ENCODE results near the gene SPEG. TPM values are rescaled to one million over a fixed set of nuclear protein-coding genes. Genes with fewer than 3 reads are reported as not detected.

SPEG gene
- total RNA-seq, 1 experiment from 2014 or later: 56.6 TPM

DNA sequence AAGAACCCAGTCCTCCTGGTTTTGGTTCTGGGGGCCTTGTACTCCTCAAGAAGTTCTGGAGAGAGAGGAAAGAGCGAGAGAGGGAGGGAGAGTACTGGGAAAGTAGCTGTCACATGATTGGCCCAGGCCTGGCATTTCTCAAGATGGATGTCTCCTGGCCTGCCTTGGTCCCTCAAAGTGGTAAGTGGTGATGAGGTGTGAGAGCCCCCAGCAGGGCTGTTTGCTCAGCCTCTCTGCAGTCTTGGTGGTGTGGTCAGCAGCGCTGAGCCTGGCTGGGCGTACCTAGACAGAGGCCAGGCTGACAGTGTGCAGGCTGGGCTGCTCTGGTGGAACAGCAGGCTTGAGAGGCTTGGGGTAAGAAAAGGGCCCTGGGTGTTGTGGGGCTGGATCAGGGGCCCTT is 2.5 kb downstream of the SPEG start (continued):
- TF ChIP-seq ZNF274 (IDR thresholded peaks at IDR 0.05; ENCODE audit: low read depth, low read length): no peak
- TF ChIP-seq CEBPB (IDR thresholded peaks at IDR 0.05; ENCODE audit: low read depth): no peak
- no peak for TF ChIP-seq FOSL1 (IDR thresholded peaks at IDR 0.05; ENCODE audit: low read depth)

DNA sequence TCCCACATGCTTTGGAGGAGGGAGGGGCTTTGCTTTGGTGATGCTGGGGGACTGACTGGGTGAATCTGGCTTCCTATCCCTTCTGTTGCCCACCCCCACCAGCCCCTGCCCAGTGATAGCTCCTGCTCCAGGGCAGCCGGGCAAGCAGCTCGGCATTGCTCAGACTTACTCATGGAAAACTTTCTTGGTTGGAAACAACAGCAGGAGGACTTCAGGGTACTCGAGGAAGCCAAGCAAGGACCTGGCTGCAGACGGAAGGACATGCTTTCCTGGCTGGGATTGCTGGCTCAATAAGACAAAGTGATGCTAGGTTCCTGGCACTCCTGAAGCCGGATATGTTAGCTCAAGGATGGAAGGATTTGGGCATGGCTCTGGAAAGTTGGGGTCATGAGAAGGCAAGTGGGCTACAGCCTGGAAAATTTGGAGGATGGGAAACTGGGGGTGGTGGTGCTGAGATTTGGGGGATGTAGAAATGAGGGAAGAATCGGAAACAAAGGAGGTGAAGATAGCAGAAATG is 3.1 kb downstream of the SPEG start:
- no peaks in the 10 kb centered on the region for H4K20me1 ChIP-seq (ENCODE audit: insufficient read depth)
- H3K27me3 ChIP-seq (ENCODE audit: insufficient read depth, low read length): no peaks in the 10 kb centered on the region
- CTCF ChIA-PET: interaction anchor here (0.7 to 1.2 kb wide), 2 partner anchors 9 to 50 kb away, joined by 3 to 4 read pairs; partner anchors contain the start of gene DNPEP
- no peaks in the 10 kb centered on the region for H3K9me2 ChIP-seq (ENCODE audit: insufficient read depth)
- peaks cover 16 to 28% of the 10 kb centered on the region in 2 experiments for H3K4me1 ChIP-seq (ENCODE audit: control insufficient read depth in 1 of 2, insufficient read depth in 2 of 2, low read length in 2 of 2)
- no peak overlapping the region for H3K4me2 ChIP-seq (ENCODE audit: low read length)
- RAD21 ChIA-PET (ENCODE audit: low non-redundant PET in 1 of 2, low total read pairs in 2 of 2, uncharacterized antibody in 2 of 2, unreplicated experiment in 2 of 2): no interaction called here
- POLR2A ChIA-PET: no interaction called here
- H3K4me3 ChIP-seq (replicated peaks in 1 of 2; ENCODE audit: low read depth in 1 of 2, low read length in 2 of 2): no peak overlapping the region
- DNase-seq (ENCODE audit: low read depth, low spot score) (no peak), ATAC-seq (no peak)
- no peak overlapping the region for H3K9ac ChIP-seq (ENCODE audit: low read length)
- intact Hi-C loops (cut with micrococcal nuclease): no loop called here
- no peak for TF ChIP-seq RAD21 (IDR thresholded peaks at IDR 0.05; ENCODE audit: low read depth)
- TF ChIP-seq POLR2A (IDR thresholded peaks at IDR 0.05; ENCODE audit: borderline replicate concordance, extremely low read depth, insufficient read depth, insufficient read length): no peak
- no peak for TF ChIP-seq ATF3 (IDR thresholded peaks at IDR 0.05)
- no peak for TF ChIP-seq YY1 (IDR thresholded peaks at IDR 0.05; ENCODE audit: extremely low read depth, insufficient replicate concordance, low read depth, low read length)
- no peak for TF ChIP-seq ELF1 (IDR thresholded peaks at IDR 0.05; ENCODE audit: borderline replicate concordance, low read depth)
- no peaks in the 10 kb centered on the region for H3K9me3 ChIP-seq (ENCODE audit: control insufficient read depth in 1 of 2, insufficient read depth in 1 of 2, low read depth in 1 of 2, low read length in 2 of 2)
- no TSS peak for BruUV-seq (replicated peaks)
- H3K36me3 ChIP-seq (ENCODE audit: control insufficient read depth in 1 of 2, insufficient read depth in 2 of 2, low read length in 2 of 2): no peaks in the 10 kb centered on the region
- H3K79me2 ChIP-seq (ENCODE audit: insufficient read depth, low read length): no peaks in the 10 kb centered on the region
- H2AFZ ChIP-seq (ENCODE audit: low read depth, low read length, poor library complexity, severe bottlenecking): no peak overlapping the region
- H3K27ac ChIP-seq (ENCODE audit: low read depth, low read length): no peak overlapping the region

DNA sequence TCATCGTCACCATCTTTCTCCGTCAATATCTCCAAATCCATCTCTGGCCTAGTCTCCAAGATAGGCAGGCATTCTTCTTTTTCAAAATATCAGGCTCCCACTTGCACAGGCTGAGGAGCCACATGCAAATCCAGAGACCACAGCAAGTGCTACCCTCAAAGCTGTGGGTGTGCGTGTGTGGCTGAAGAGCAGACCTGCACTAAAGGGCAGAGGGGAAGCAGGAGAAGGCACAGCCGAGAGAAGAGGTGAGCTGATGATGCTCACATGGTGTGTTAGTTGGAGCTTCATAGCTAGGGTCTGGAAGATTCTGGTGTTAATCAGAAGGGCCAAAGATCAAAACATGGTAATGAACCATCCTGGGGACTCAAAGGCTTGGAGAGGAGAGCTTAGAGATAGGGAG is 3.8 kb downstream of the SPEG start:
- H3K4me1 ChIP-seq (ENCODE audit: control insufficient read depth in 1 of 2, insufficient read depth in 2 of 2, low read length in 2 of 2): peaks cover 18 to 35% of the 10 kb centered on the region in 2 experiments
- no peak overlapping the region for H3K4me2 ChIP-seq (ENCODE audit: low read length)
- H4K20me1 ChIP-seq (ENCODE audit: insufficient read depth): no peaks in the 10 kb centered on the region
- H3K36me3 ChIP-seq (ENCODE audit: control insufficient read depth in 1 of 2, insufficient read depth in 2 of 2, low read length in 2 of 2): 0 out of 4 replicates have a peak, but pooled peaks cover 0 to 3% of the 10 kb centered on the region in 2 experiments
- BruUV-seq (replicated peaks): no TSS peak
- ATAC-seq (no peak), DNase-seq (ENCODE audit: low read depth, low spot score) (no peak)
- H2AFZ ChIP-seq (ENCODE audit: low read depth, low read length, poor library complexity, severe bottlenecking): no peak overlapping the region
- ChIA-PET CTCF (no interaction called here), RAD21 (ENCODE audit: low non-redundant PET in 1 of 2, low total read pairs in 2 of 2, uncharacterized antibody in 2 of 2, unreplicated experiment in 2 of 2) (no interaction called here), POLR2A (no interaction called here)
- no peak overlapping the region for H3K27ac ChIP-seq (ENCODE audit: low read depth, low read length)
- no peaks in the 10 kb centered on the region for H3K27me3 ChIP-seq (ENCODE audit: insufficient read depth, low read length)
- H3K9ac ChIP-seq (ENCODE audit: low read length): no peak overlapping the region
- H3K9me2 ChIP-seq (ENCODE audit: insufficient read depth): no peaks in the 10 kb centered on the region
- no peaks in the 10 kb centered on the region for H3K9me3 ChIP-seq (ENCODE audit: control insufficient read depth in 1 of 2, insufficient read depth in 1 of 2, low read depth in 1 of 2, low read length in 2 of 2)
- no peaks in the 10 kb centered on the region for H3K79me2 ChIP-seq (ENCODE audit: insufficient read depth, low read length)
- H3K4me3 ChIP-seq (replicated peaks in 1 of 2; ENCODE audit: low read depth in 1 of 2, low read length in 2 of 2): no peak overlapping the region
- no peak for TF ChIP-seq JUND (IDR thresholded peaks at IDR 0.05)
- no peak for TF ChIP-seq EZH2phosphoT487 (IDR thresholded peaks at IDR 0.05; ENCODE audit: borderline replicate concordance)
- TF ChIP-seq TCF7L2 (IDR thresholded peaks at IDR 0.05; ENCODE audit: borderline replicate concordance, extremely low read depth, insufficient read depth, insufficient read length): no peak
- no peak for TF ChIP-seq POLR2A (IDR thresholded peaks at IDR 0.05; ENCODE audit: borderline replicate concordance, extremely low read depth, insufficient read depth, insufficient read length)
- TF ChIP-seq, protein P1, sequence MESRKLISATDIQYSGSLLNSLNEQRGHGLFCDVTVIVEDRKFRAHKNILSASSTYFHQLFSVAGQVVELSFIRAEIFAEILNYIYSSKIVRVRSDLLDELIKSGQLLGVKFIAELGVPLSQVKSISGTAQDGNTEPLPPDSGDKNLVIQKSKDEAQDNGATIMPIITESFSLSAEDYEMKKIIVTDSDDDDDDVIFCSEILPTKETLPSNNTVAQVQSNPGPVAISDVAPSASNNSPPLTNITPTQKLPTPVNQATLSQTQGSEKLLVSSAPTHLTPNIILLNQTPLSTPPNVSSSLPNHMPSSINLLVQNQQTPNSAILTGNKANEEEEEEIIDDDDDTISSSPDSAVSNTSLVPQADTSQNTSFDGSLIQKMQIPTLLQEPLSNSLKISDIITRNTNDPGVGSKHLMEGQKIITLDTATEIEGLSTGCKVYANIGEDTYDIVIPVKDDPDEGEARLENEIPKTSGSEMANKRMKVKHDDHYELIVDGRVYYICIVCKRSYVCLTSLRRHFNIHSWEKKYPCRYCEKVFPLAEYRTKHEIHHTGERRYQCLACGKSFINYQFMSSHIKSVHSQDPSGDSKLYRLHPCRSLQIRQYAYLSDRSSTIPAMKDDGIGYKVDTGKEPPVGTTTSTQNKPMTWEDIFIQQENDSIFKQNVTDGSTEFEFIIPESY (IDR thresholded peaks at IDR 0.05; ENCODE audit: extremely low read depth, insufficient replicate concordance, low read length): no peak
- TF ChIP-seq ELF1 (IDR thresholded peaks at IDR 0.05; ENCODE audit: borderline replicate concordance, low read depth): no peak
- TF ChIP-seq FOSL1 (IDR thresholded peaks at IDR 0.05; ENCODE audit: low read depth): no peak
- intact Hi-C loops (cut with micrococcal nuclease): no loop called here
